IMR-90 (cell line): ENCODE data around the gene MSX1. TPM values are rescaled to one million over a fixed set of nuclear protein-coding genes. Genes with fewer than 3 reads are reported as not detected.

Experiments used
- ATAC-seq: fragments of 200-7000 bp; cut with Tn5 transposase; 2 replicates; pipeline ENCODE4 v1.9.1; 2020; ENCODE audit warnings: low read depth, mild to moderate bottlenecking, moderate library complexity
- BruUV-seq: library from RNA; stranded (reverse); fragments of 400-500 nt; replicated peaks from 2 replicates; lab custom pipeline; 2021; lab: Mats Ljungman, UMichigan
- CTCF ChIA-PET: fragments of 300-600 bp; formaldehyde crosslinking; extraction: SDS; loops from one replicate; lab custom pipeline; 2021; ENCODE audit warnings: antibody characterized with exemption; lab: Yijun Ruan, JAX
- POLR2A ChIA-PET: fragments of 300-600 bp; sonication (Branson Sonifier 250); formaldehyde crosslinking; loops from one replicate; lab custom pipeline; 2022; ENCODE audit warnings: antibody characterized with exemption; ENCODE audit not compliant: unreplicated experiment; lab: Charles Lee
- DNase-seq: peaks from one replicate; pipeline ENCODE4 v3.0.0; 2013
- H2AFZ ChIP-seq: replicated peaks from 2 replicates; pipeline ENCODE3; 2013; ENCODE audit warnings: low read length, mild to moderate bottlenecking; ENCODE audit not compliant: poor library complexity
- H2AK5ac ChIP-seq: 2 replicates; pipeline ENCODE4 v1.6.1; 2013; ENCODE audit warnings: low read depth, low read length, inconsistent platforms
- H2AK9ac ChIP-seq: replicated peaks from 2 replicates; pipeline ENCODE3; 2013; ENCODE audit warnings: mild to moderate bottlenecking, low read depth, low read length, moderate library complexity; ENCODE audit not compliant: poor library complexity
- H2BK120ac ChIP-seq: 2 replicates; pipeline ENCODE4 v1.6.1; 2013; ENCODE audit warnings: low read depth, low read length, inconsistent platforms
- H2BK15ac ChIP-seq: 3 replicates; pipeline ENCODE4 v1.6.1; 2013; ENCODE audit warnings: low read depth, low read length, inconsistent platforms
- H2BK20ac ChIP-seq: 2 replicates; pipeline ENCODE4 v1.6.1; 2013; ENCODE audit warnings: low read depth, mild to moderate bottlenecking, inconsistent platforms, low read length, moderate library complexity
- H2BK5ac ChIP-seq: 2 replicates; pipeline ENCODE4 v1.6.1; 2013; ENCODE audit warnings: mild to moderate bottlenecking, low read depth, low read length, inconsistent platforms; ENCODE audit not compliant: poor library complexity, severe bottlenecking
- H3K14ac ChIP-seq: replicated peaks from 2 replicates; pipeline ENCODE4 v1.6.1; 2013; ENCODE audit warnings: low read depth, low read length, inconsistent platforms
- H3K18ac ChIP-seq: 2 replicates; pipeline ENCODE4 v1.6.1; 2013; ENCODE audit warnings: low read depth, low read length, control low read depth
- H3K23ac ChIP-seq: 2 replicates; pipeline ENCODE4 v1.6.1; 2013; ENCODE audit warnings: low read depth, low read length, inconsistent platforms
- H3K27ac ChIP-seq: 2 replicates; pipeline ENCODE4 v1.5.1; 2013; ENCODE audit warnings: mild to moderate bottlenecking, control low read depth, low read length; ENCODE audit not compliant: insufficient read depth
- H3K27me3 ChIP-seq: 2 replicates; pipeline ENCODE4 v1.6.1; 2013; ENCODE audit warnings: low read length; ENCODE audit not compliant: control insufficient read depth, insufficient read depth
- H3K36me3 ChIP-seq: 2 replicates; pipeline ENCODE4 v1.6.1; 2013; ENCODE audit warnings: low read length, mixed read lengths; ENCODE audit not compliant: control insufficient read depth, insufficient read depth
- H3K4ac ChIP-seq: 2 replicates; pipeline ENCODE4 v1.6.1; 2013; ENCODE audit warnings: low read depth, low read length, inconsistent platforms
- H3K4me1 ChIP-seq: 2 replicates; pipeline ENCODE4 v1.6.1; 2013; ENCODE audit warnings: low read length, mixed read lengths; ENCODE audit not compliant: control insufficient read depth, insufficient read depth
- H3K4me2 ChIP-seq: 2 replicates; pipeline ENCODE4 v1.6.1; 2013; ENCODE audit warnings: low read depth, mild to moderate bottlenecking, control low read depth, low read length, moderate library complexity
- H3K4me3 ChIP-seq: 2 replicates; pipeline ENCODE4 v1.5.1; 2013; ENCODE audit warnings: low read depth, mild to moderate bottlenecking, control low read depth, low read length, moderate library complexity; ENCODE audit not compliant: insufficient read depth
- H3K56ac ChIP-seq: 2 replicates; pipeline ENCODE4 v1.6.1; 2013; ENCODE audit warnings: low read length, inconsistent platforms; ENCODE audit not compliant: insufficient read depth; ENCODE audit errors: extremely low read depth
- H3K79me1 ChIP-seq, 2 experiments: 2 replicates each; pipeline ENCODE4 v1.6.1; 2013; ENCODE audit warnings: low read length in 2 of 2, inconsistent platforms in 1 of 2, low read depth in 1 of 2
- H3K9ac ChIP-seq: 2 replicates; pipeline ENCODE4 v1.6.1; 2013; ENCODE audit warnings: low read depth, low read length, control low read depth
- H3K9me1 ChIP-seq: 2 replicates; pipeline ENCODE4 v1.6.1; 2013; ENCODE audit warnings: low read length, inconsistent platforms; ENCODE audit not compliant: insufficient read depth
- H3K9me3 ChIP-seq: 2 replicates; pipeline ENCODE4 v1.6.1; 2013; ENCODE audit warnings: low read length; ENCODE audit not compliant: control insufficient read depth, insufficient read depth
- H4K20me1 ChIP-seq: 2 replicates; pipeline ENCODE4 v1.6.1; 2013; ENCODE audit warnings: low read length, inconsistent platforms; ENCODE audit not compliant: insufficient read depth
- H4K5ac ChIP-seq: 2 replicates; pipeline ENCODE4 v1.6.1; 2013; ENCODE audit warnings: mild to moderate bottlenecking, low read depth, low read length, control low read depth
- H4K8ac ChIP-seq, 2 experiments: 2 replicates each; pipeline ENCODE4 v1.6.1; 2013; ENCODE audit warnings: low read depth in 2 of 2, low read length in 2 of 2, control low read depth in 1 of 2, inconsistent platforms in 1 of 2
- H4K91ac ChIP-seq: 2 replicates; pipeline ENCODE4 v1.6.1; 2013; ENCODE audit warnings: low read depth, low read length, inconsistent platforms; ENCODE audit not compliant: insufficient read depth
- CEBPB ChIP-seq: IDR thresholded peaks from 2 replicates; pipeline ENCODE4 v1.6.1; 2012; ENCODE audit warnings: low read depth, low read length, improper control_type of control experiment
- CHD1 ChIP-seq: IDR thresholded peaks from 2 replicates; pipeline ENCODE4 v1.6.1; 2012; ENCODE audit warnings: low read depth, low read length, improper control_type of control experiment
- CTCF ChIP-seq: conservative IDR thresholded peaks from 2 replicates; pipeline ENCODE4 v1.5.1; 2012; ENCODE audit warnings: mild to moderate bottlenecking, low read depth, low read length, improper control_type of control experiment
- ELK1 ChIP-seq: fragments of 150-350 bp; IDR thresholded peaks from 2 replicates; pipeline ENCODE4 v1.6.1; 2016; ENCODE audit warnings: low read depth, mild to moderate bottlenecking, low read length, moderate library complexity, borderline replicate concordance
- MAFK ChIP-seq: IDR thresholded peaks from 2 replicates; pipeline ENCODE4 v1.6.1; 2012; ENCODE audit warnings: low read depth, low read length, improper control_type of control experiment
- NFE2L2 ChIP-seq: fragments of 150-350 bp; IDR thresholded peaks from 2 replicates; pipeline ENCODE4 v1.6.1; 2016; ENCODE audit warnings: low read depth, mild to moderate bottlenecking, low read length
- RAD21 ChIP-seq: IDR thresholded peaks from 2 replicates; pipeline ENCODE4 v1.6.1; 2012; ENCODE audit warnings: low read length, improper control_type of control experiment
- RCOR1 ChIP-seq: IDR thresholded peaks from 2 replicates; pipeline ENCODE4 v1.6.1; 2012; ENCODE audit warnings: mild to moderate bottlenecking, low read length, improper control_type of control experiment; ENCODE audit not compliant: insufficient replicate concordance
- SMC3 ChIP-seq: fragments of 150-350 bp; IDR thresholded peaks from 2 replicates; pipeline ENCODE4 v1.6.1; 2016; ENCODE audit warnings: low read depth, mild to moderate bottlenecking, antibody characterized with exemption, low read length, moderate library complexity
- USF2 ChIP-seq: fragments of 150-350 bp; IDR thresholded peaks from 2 replicates; pipeline ENCODE4 v1.6.1; 2017; ENCODE audit warnings: mild to moderate bottlenecking, antibody characterized with exemption, low read length, low read depth
- dilution Hi-C: fragments of 300-500 bp; cut with HindIII; formaldehyde crosslinking; loops from one replicate; pipeline ENCODE4 v1.14.3; 2018; ENCODE audit warnings: low sequenced_read_pairs; ENCODE audit not compliant: unreplicated experiment
- in situ Hi-C: fragments of 300-500 bp; cut with MboI; formaldehyde crosslinking; loops from 3 replicates; pipeline ENCODE4 v1.14.3; 2019; ENCODE audit warnings: low sequenced_read_pairs, inconsistent platforms, mixed read lengths
- intact Hi-C: fragments of 100-400 bp; cut with micrococcal nuclease; formaldehyde crosslinking; loops from 2 replicates; pipeline ENCODE4 v1.10.0; 2022
- polyA plus RNA-seq, 3 experiments: library from polyadenylated mRNA; depleted of rRNA; stranded (reverse); fragments of >200 nt; gene quantifications; 2 replicates each; pipeline ENCODE4 v1.2.3, GENCODE V29; 2012; ENCODE audit warnings: low replicate concordance in 1 of 3
- total RNA-seq: library from RNA; depleted of rRNA; stranded (reverse); fragments of >200 nt; gene quantifications from 2 replicates; pipeline ENCODE4 v1.2.3, GENCODE V29; 2012

MSX1 gene
- total and polyA plus RNA-seq, 2 of the 4 experiments (the other 2 are of a cell fraction) = 1.1 to 3.9 TPM

- Histone ChIP-seq H3K18ac (no peak overlapping the region), H3K4me3 (no peak overlapping the region), H3K79me1 (no peaks in the 10 kb centered on the region), H3K56ac (no peak overlapping the region), H3K9me1 (no peaks in the 10 kb centered on the region), H2BK15ac (no peak overlapping the region), H2AK5ac (no peak overlapping the region), H4K20me1 (no peaks in the 10 kb centered on the region), H2AFZ (no peak overlapping the region), H3K27me3 (peaks cover 8% of the 10 kb centered on the region), H3K9me3 (no peaks in the 10 kb centered on the region), H2AK9ac (no peak overlapping the region), H3K4ac (no peak overlapping the region), H3K9ac (no peak overlapping the region), H2BK120ac (no peak overlapping the region), H3K36me3 (no peaks in the 10 kb centered on the region), H3K14ac (no peak overlapping the region), H3K27ac (no peak overlapping the region), H2BK20ac (no peak overlapping the region), H3K4me2 (no peak overlapping the region), H4K91ac (no peak overlapping the region), H3K23ac (no peak overlapping the region), H4K5ac (no peak overlapping the region), H4K8ac (no peak overlapping the region), H3K4me1 (no peaks in the 10 kb centered on the region), H2BK5ac (no peak overlapping the region)
- no TSS peak for BruUV-seq
- in situ Hi-C loops (no loop called here), dilution Hi-C loops (no loop called here), intact Hi-C loops (no loop called here)
- CTCF ChIA-PET = no interaction called here
- ATAC-seq = no peak
- POLR2A ChIA-PET = no interaction called here
- no peak for DNase-seq
- no peak for TF ChIP-seq RCOR1
- TF ChIP-seq CEBPB = no peak
- TF ChIP-seq SMC3 = no peak
- TF ChIP-seq CHD1 = no peak
- no peak for TF ChIP-seq CTCF
- TF ChIP-seq USF2 = no peak
- TF ChIP-seq ELK1 = no peak
- no peak for TF ChIP-seq MAFK
- TF ChIP-seq RAD21 = no peak
- no peak for TF ChIP-seq NFE2L2
These were observed 48.7 kb upstream of the MSX1 start for GRCh38 chr4:4810778-4811177.
